ENCODE data around the gene OPN4.
"Not testable (repeated sequence)": the region's sequence is repeated elsewhere in the genome, so short reads cannot be mapped to it uniquely, and the experiment has no call there.

The OPN4 gene

GRCh38 chr10:86654411-86655172, at the start of gene OPN4:
TSS of gene OPN4 (plus strand) at chr10:86654547. CDS start at chr10:86654784, 237 bp downstream.
- DNase-seq, result no peak

DNA sequence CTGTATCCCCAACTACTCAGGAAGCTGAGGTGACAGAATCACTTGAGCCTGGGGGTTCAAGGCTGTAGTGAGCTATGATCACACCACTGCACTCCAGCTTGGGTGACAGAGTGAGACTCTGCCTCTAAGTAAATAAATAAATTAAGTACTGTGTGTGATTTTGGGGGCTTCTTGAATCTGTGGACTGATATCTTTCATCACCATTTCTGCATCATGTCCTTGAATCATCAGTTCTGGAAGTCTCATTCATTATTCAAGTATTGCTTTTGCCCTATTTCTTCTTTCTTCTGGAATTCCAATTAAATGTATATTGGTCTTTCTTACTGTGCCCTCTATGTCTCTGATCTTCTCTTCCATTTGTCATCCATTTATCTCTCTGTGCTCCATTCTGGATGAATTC, 46.7 kb upstream of the OPN4 start:
- no peak for DNase-seq

- no peak for DNase-seq
Observed at GRCh38 chr10:86609920-86610319, 44.4 kb upstream of the OPN4 start.

GRCh38 chr10:86611386-86611785, 43.0 kb upstream of the OPN4 start:
- DNase-seq, result no peak

DNA sequence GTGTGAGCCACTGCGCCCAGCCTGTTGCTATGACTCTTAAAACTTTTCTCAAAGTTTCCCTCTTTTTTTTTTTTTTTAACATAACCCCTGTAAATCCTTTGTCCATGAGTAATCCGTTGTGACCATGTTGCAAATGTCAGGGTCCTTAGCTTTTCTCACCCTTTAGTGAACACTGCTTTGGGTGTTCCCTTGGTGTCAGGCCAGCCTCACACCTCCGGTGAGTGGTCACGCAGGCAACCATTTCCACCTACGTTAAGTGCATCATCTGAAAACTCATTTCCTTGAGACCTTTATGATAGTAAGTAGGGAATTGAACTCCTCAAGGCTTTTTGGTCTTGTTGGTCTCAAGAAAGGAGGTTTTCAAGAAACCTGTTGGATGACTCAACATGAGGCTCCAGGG, 41.3 kb upstream of the OPN4 start:
- no peak for DNase-seq

DNA sequence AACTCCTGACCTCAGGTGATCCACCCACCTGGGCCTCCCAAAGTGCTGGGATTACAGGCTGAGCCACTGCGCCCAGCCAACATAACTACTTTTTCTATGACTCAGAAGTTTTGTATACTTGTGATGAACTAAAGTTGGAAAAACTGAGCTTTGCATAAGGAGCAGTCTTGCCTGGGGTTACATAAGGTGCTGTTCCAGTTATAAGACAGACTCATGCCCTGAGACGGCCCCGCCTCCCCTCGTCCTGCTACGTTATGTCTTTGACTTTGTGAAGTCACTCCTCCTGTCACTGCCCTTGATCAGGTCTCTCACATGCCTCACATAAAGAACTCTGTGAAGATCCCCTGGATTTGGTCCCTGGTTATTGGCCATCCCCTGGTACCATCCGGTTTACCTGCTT, 40.4 kb upstream of the OPN4 start:
- no peak for DNase-seq

- no peak for DNase-seq
Observed at GRCh38 chr10:86614853-86615252, 39.5 kb upstream of the OPN4 start.

GRCh38 chr10:86617278-86617677, 37.1 kb upstream of the OPN4 start:
- DNase-seq, result not testable (repeated sequence)

GRCh38 chr10:86628311-86628710, 26.0 kb upstream of the OPN4 start:
- DNase-seq, result no peak

DNA sequence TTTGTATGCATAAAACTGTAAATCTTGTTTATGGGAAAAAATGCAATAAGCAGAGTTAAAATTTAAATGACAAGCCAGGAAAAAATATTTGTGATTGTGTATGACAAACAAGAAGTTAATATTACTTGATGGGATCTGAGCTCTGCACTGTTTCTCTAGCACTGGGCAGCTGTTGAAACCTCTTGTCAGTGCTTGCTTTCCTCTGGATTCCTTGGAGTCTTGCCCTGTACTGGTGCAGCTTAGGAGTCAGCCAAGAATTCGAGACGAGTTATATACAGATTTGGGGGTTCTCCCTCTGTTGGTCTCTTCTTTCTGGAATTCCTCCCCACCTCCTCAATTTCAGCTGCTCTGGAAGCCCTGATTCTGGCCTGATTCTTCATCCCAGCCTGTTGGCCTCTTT, 24.3 kb upstream of the OPN4 start:
- DNase-seq, result no peak

DNA sequence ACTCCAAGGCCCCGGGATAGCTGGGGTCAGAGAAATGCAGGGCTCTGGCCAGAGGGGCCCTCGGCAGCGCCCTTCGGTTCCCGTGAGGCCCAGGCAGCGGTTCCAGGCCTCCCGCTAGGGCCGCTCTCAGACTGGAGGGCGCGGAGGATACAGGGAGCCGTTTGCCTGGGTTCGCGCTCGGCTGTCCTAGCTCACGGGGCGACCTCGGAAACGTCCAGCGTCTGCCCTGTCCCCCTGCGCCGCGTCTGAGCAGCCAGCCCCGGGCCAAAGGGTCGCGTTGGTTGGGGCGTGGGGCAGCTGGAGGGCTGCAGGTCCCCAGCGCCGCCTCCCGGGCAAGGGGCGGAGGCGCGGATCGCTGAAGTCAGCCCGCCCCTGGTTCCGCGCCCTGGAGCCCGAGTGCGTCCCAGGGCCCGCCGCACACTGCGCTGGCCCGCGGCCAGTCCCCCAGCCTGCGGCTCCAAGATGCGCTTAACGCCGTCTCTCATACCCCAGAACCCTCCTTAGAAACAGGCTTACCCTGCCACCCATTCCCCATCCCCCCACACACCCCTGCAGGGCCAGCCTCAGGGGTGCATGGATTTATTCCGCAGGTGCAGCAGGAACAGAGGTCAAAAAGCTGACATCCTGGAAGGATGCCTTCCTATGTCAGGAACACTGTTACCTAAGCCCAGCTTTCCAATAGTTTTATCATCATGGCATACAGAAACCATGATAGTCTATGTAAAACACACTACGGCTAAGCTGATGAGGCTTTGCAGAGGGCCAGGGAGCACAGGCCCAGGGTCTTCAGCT, 22.1 kb upstream of the OPN4 start:
- no peak for DNase-seq

DNA sequence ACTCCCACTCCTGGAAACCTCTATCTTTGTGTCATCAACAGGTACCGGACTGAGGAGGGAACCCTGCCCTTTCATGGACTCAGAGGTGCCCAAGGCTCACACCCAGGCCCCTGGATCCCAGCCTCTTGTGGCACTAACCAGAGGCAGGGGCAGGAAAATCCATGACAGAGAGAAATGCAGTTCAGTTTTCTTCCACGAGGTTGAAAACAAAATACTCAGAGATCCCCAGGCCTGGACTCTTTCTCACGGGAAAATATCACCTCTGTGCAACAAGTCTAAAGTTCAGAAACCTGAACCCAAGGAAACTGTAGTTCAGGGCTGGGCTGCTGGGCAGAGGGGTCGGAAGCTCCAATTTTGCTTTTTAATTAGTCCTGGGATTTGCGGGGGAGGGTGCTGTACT, 21.4 kb upstream of the OPN4 start:
- no peak for DNase-seq

DNA sequence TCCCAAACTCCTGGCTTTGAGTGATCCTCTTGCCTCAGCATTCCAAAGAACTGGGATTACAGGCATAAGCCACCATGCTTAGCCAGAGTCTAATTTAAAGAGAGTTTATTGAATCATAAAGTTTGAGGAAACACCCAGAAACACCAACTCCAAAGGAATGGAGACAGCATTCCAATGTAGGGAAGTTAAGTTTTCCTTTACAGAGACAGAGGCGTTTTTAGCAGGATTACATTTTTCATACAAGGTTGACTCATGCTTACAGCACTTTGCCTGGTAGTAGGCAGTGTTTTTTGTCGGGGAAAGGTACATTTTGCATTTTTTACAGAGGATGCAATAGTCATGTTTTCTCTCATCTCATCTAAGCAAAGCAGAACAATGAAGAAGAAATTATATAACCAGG, 18.9 kb upstream of the OPN4 start:
- no peak for DNase-seq

DNA sequence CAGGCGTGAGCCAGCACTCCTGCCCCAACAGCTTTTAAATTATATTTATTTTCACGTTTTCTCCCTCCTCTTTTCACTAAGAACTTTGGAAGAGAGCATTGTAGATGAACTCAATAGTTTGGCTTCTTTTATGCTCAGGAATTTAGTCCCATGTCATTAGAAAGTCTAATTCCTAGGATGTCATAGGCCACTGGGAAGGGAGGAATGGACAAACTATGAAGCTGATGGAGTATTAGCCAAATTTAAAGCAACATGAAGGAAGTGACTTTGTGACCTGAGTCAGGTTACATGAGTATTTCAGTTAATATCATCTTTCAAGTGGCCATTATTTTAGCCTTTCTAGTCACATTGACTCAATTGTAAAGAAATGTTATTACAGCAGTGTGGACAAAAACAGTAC, 18.0 kb upstream of the OPN4 start:
- no peak for DNase-seq

DNA sequence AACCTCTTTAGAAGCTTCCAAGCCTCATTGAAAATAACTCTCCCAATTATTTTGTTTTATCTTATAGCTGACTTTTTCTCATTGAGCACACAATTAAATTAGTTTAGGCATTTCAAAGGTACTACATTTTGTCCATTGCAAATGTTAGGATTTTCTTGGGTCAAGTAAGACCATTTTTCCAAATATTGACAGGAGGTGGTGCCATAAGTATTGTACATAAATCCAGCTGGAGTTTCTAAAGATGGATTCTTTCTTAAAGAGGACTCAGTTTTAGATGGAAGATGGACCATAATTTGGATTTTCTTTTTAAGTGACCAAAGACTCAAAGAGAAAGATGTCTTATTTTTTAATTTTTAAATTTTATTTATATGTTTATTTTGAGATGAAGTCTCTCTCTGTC, 12.3 kb upstream of the OPN4 start:
- no peak for DNase-seq

- no peak for DNase-seq
Observed at GRCh38 chr10:86642499-86642898, 11.8 kb upstream of the OPN4 start.

DNA sequence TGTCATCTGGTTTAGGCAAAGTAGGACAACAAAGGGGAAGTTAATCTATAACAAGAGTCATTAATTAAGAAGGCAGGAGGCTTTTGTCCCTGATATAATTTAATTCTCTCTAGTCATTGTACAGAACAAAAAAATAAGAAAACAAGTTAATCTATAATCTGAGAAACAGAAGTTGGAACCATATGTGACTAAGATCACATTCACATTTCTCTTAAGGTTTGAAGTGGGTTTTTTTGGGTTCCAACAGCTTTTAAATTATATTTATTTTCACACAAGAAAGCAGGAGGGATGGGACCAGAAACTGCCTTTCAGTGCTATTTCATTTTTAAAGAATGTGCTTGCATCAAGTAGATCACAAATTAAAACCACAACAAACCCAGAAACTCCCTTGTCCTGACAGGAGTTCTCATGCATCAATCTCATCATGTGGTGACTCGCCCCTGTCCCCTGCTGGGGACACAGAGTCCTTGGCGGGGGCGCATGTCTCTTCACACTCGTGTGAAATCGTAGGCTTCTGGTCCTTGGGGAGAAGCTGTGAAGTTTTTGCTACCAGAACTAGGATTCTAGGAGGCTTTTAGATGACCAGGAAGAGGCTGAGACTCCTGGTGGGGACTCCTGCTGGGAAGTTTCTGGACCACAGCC, 10.1 kb upstream of the OPN4 start:
- no peak for DNase-seq

DNA sequence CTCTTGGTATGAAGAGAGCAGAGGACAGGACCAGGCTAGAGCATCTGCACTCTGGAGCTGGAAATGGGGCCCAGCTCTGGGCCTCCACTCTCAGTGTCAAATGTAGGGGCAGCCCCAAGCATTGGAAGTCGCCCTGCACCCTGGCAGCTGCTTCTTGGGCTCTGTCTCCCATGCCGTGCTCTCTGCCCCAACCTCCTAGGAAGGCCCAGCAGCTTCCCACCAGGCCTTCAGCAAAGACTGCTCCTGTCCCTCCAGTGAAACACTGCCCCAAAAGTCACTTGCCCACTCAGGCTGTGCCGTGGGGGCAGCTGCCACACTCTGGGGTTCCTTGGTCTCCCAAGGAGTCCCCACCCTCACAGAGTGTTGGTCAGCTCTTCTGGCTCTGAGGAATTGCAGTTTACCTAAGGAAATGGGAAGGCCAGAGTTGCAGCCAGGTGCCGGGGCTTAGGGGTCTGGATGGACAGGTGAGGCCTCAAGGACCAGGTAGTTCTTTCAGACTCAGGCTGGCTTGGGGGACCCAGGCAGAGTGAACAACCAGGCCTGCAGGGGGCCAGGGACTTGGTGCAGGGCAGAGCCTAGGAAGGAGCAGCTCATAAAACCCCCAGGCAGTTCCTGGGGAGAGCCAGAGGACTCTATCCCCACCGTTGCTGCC, 9.4 kb upstream of the OPN4 start:
- no peak for DNase-seq

DNA sequence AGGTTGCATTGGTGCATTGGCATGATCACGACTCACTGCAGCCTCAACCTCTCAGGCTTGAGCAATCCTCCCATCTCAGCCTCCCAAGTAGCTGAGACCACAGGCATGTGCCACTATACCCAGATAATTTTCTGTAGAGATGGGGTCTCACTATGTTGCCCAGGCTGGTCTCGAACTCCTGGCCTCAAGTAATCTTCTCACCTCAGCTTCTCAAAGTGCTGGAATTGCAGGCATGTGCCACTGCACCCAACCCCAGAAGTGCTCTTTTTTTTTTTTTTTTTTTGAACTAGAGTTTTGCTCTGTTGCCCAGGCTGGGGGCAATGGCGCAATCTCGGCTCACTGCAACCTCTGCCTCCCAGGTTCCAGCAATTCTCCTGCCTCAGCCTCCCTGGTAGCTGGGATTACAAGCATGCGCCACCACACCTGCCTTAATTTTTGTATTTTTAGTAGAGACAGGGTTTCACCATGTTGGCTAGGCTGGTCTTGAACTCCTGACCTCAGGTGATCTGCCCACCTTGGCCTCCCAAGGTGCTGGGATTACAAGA, 8.7 kb upstream of the OPN4 start:
- DNase-seq, result not testable (repeated sequence)

GRCh38 chr10:86646532-86646931, 7.8 kb upstream of the OPN4 start:
- no peak for DNase-seq

DNA sequence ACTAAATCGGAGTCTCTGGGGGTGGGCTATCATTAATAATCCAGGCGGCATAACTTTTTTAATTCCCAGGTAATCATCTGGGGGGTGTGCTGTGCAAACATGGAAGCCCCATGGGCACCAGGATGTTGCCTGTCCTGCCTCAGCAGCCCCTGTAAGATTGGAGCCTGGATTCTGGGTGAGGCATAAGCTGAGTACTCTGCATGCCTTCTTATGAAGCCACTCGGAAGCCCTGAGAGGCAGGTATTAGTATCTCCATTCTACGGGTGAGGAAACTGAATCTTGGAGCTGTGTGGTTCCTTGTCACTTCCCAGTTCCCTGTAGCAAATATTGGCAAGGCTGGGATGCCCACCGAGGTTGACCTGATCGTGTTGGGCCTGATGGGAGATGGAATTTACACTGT, 7.4 kb upstream of the OPN4 start:
- DNase-seq, result no peak

- no peak for DNase-seq
Observed at GRCh38 chr10:86647773-86648703, 6.3 kb upstream of the OPN4 start.
